Measurements from ENCODE around the gene SPATA22.
"Not testable (repeated sequence)": the region's sequence is repeated elsewhere in the genome, so short reads cannot be mapped to it uniquely, and the experiment has no call there.

GRCh38 chr17:3466355-3466754, 5.3 kb downstream of the SPATA22 start:
- TF ChIP-seq CTCF (conservative IDR thresholded peaks at IDR 0.05; ENCODE audit: low read length); EZH2phosphoT487 (IDR thresholded peaks at IDR 0.05; ENCODE audit: borderline replicate concordance): not testable (repeated sequence)
